HL-60 (cell line): Measurements from ENCODE around the gene KCNJ9.

ENCODE experiments used
- POLR2AphosphoS5 ChIP-seq: IDR thresholded peaks from 2 replicates; pipeline ENCODE4 v1.6.1; 2012; ENCODE audit warnings: low read depth
- TF ChIP-seq, protein P1 (sequence below): IDR thresholded peaks from one replicate; pipeline ENCODE4 v1.5.1; 2011; ENCODE audit warnings: low read length, control low read depth, inconsistent platforms; ENCODE audit not compliant: insufficient read depth

DNA sequence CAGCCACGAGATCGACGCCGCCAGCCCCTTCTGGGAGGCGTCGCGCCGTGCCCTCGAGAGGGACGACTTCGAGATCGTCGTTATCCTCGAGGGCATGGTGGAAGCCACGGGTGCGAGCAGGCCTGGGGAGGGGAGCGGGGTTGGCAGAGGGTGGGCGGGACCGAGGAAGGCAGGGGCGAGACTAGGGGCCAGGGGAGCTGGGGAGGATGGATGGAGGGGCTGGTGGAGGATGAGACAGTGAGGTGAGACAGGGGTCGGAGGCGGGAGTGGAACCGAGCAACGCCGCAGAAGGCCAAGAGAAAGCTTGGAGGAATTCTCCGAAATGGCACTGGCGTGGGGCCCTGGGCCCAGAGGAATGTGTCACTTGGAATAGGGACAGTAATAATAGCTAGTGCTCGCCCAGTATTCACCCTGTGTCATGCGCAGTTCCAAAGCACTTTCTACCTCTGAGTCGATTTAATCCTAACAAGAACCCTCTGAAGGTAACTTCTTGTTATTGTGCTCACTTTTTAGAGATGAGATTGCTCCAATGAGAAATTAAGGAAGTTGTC, 3.5 kb downstream of the KCNJ9 start:
- TF ChIP-seq POLR2AphosphoS5 = no peak
- TF ChIP-seq, protein P1, sequence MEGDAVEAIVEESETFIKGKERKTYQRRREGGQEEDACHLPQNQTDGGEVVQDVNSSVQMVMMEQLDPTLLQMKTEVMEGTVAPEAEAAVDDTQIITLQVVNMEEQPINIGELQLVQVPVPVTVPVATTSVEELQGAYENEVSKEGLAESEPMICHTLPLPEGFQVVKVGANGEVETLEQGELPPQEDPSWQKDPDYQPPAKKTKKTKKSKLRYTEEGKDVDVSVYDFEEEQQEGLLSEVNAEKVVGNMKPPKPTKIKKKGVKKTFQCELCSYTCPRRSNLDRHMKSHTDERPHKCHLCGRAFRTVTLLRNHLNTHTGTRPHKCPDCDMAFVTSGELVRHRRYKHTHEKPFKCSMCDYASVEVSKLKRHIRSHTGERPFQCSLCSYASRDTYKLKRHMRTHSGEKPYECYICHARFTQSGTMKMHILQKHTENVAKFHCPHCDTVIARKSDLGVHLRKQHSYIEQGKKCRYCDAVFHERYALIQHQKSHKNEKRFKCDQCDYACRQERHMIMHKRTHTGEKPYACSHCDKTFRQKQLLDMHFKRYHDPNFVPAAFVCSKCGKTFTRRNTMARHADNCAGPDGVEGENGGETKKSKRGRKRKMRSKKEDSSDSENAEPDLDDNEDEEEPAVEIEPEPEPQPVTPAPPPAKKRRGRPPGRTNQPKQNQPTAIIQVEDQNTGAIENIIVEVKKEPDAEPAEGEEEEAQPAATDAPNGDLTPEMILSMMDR = no peak
